Right ventricle myocardium inferior (tissue), 1 donor: ENCODE results near the gene CUBN. TPM values are rescaled to one million over a fixed set of nuclear protein-coding genes. Genes with fewer than 3 reads are reported as not detected.

ENCODE experiments used
- ATAC-seq: fragments of 200-7000 bp; cut with Tn5 transposase; one replicate; pipeline ENCODE4 v1.9.1; 2020; ENCODE audit warnings: mild to moderate bottlenecking, moderate library complexity
- DNase-seq: peaks from one replicate; pipeline ENCODE4 v3.0.0; 2021; ENCODE audit errors: missing footprints
- intact Hi-C: fragments of 100-400 bp; cut with DNase I; formaldehyde crosslinking; loops from one replicate; pipeline ENCODE4 v1.11.0; 2022
- total RNA-seq: library from RNA; stranded (reverse); fragmentation: NEBNext Ultra II Directional; extraction: Animal tissue kit (Norgen Biotek cat#: 25700); gene quantifications from one replicate; pipeline ENCODE4 v1.2.1, GENCODE V29; 2021
- donor health status: DM: no; HTN: yes; CAD: no; lungs with severe emphysema.

Gene CUBN
- total RNA-seq, 1 donor from 2014 or later: 0.92 TPM

GRCh38 chr10:16950656-16951601 is 178.7 kb downstream of the CUBN start:
- intact Hi-C loops: no loop called here
- DNase-seq: no peak
- no peak for ATAC-seq

- intact Hi-C loops: no loop called here
- ATAC-seq: no peak
Observed at GRCh38 chr10:16949816-16950215, 179.8 kb downstream of the CUBN start.

GRCh38 chr10:16948361-16948760 is 181.2 kb downstream of the CUBN start:
- ATAC-seq: no peak
- intact Hi-C loops: no loop called here
- no peak for DNase-seq

More at GRCh38 chr10:16949816-16950215, 179.8 kb downstream of the CUBN start:
- DNase-seq: no peak

GRCh38 chr10:16947069-16947468 is 182.5 kb downstream of the CUBN start:
- DNase-seq: no peak
- intact Hi-C loops: no loop called here
- no peak for ATAC-seq

- intact Hi-C loops: no loop called here
- no peak for DNase-seq
- ATAC-seq: peak; percentile 54
Observed at GRCh38 chr10:16945593-16945992, 184.0 kb downstream of the CUBN start.

GRCh38 chr10:16944986-16945385 is 184.6 kb downstream of the CUBN start:
- no peak for ATAC-seq

GRCh38 chr10:16944402-16944801 is 185.2 kb downstream of the CUBN start:
- no peak for DNase-seq
- intact Hi-C loops: no loop called here

More at GRCh38 chr10:16944986-16945385, 184.6 kb downstream of the CUBN start:
- DNase-seq: no peak
- intact Hi-C loops: no loop called here

GRCh38 chr10:16943295-16944285 is 186.0 kb downstream of the CUBN start:
- intact Hi-C loops: no loop called here
- ATAC-seq: no peak
- no peak for DNase-seq

More at GRCh38 chr10:16944402-16944801, 185.2 kb downstream of the CUBN start:
- peak; percentile 76 for ATAC-seq

GRCh38 chr10:16942381-16943078 is 187.1 kb downstream of the CUBN start:
- DNase-seq (no peak), ATAC-seq (no peak)
- intact Hi-C loops: no loop called here

GRCh38 chr10:16941870-16942269 is 187.7 kb downstream of the CUBN start:
- DNase-seq: no peak
- no peak for ATAC-seq

GRCh38 chr10:16941067-16941466 is 188.5 kb downstream of the CUBN start:
- intact Hi-C loops: no loop called here
- DNase-seq (no peak), ATAC-seq (no peak)

More at GRCh38 chr10:16941870-16942269, 187.7 kb downstream of the CUBN start:
- intact Hi-C loops: no loop called here

GRCh38 chr10:16938952-16939351 is 190.7 kb downstream of the CUBN start:
- intact Hi-C loops: no loop called here
- ATAC-seq (no peak), DNase-seq (no peak)

GRCh38 chr10:16934461-16934860 is 195.2 kb downstream of the CUBN start:
- intact Hi-C loops: no loop called here
- DNase-seq: no peak
- ATAC-seq: no peak

- intact Hi-C loops: no loop called here
- ATAC-seq: peak; percentile 39
Observed at GRCh38 chr10:16933783-16934182, 195.8 kb downstream of the CUBN start.

GRCh38 chr10:16931930-16932329 is 197.7 kb downstream of the CUBN start:
- intact Hi-C loops: no loop called here
- DNase-seq (no peak), ATAC-seq (no peak)

More at GRCh38 chr10:16933783-16934182, 195.8 kb downstream of the CUBN start:
- no peak for DNase-seq

- intact Hi-C loops: no loop called here
- ATAC-seq (no peak), DNase-seq (no peak)
Observed at GRCh38 chr10:16930540-16930939, 199.1 kb downstream of the CUBN start.

- intact Hi-C loops: no loop called here
- ATAC-seq (no peak), DNase-seq (no peak)
Observed at GRCh38 chr10:16929069-16929468, 200.5 kb downstream of the CUBN start.

- intact Hi-C loops: no loop called here
- ATAC-seq (no peak), DNase-seq (no peak)
Observed at GRCh38 chr10:16927546-16927945, 202.1 kb downstream of the CUBN start.

GRCh38 chr10:16923726-16924125 is 205.9 kb downstream of the CUBN start:
- intact Hi-C loops: no loop called here
- no peak for DNase-seq

More at GRCh38 chr10:16923726-16924125, 205.9 kb downstream of the CUBN start:
- no peak for ATAC-seq
